Astrocyte of the spinal cord (primary cell): ENCODE data around the gene DPYSL4.

Experiments used
- DNase-seq: peaks from one replicate; pipeline ENCODE4 v3.0.0; 2011; ENCODE audit warnings: low read depth, low spot score
- H3K4me3 ChIP-seq: 2 replicates; pipeline ENCODE4 v1.5.1; 2011; ENCODE audit warnings: low read depth, mild to moderate bottlenecking, low read length, moderate library complexity
- in situ Hi-C: cut with HindIII; loops from 2 replicates; pipeline ENCODE4 v1.10.0; 2017; ENCODE audit warnings: low sequenced_read_pairs
- TF ChIP-seq, protein P1 (sequence below): IDR thresholded peaks from 2 replicates; pipeline ENCODE4 v1.5.1; 2012; ENCODE audit warnings: low read depth, mild to moderate bottlenecking, low read length, inconsistent platforms

DPYSL4 gene

DNA sequence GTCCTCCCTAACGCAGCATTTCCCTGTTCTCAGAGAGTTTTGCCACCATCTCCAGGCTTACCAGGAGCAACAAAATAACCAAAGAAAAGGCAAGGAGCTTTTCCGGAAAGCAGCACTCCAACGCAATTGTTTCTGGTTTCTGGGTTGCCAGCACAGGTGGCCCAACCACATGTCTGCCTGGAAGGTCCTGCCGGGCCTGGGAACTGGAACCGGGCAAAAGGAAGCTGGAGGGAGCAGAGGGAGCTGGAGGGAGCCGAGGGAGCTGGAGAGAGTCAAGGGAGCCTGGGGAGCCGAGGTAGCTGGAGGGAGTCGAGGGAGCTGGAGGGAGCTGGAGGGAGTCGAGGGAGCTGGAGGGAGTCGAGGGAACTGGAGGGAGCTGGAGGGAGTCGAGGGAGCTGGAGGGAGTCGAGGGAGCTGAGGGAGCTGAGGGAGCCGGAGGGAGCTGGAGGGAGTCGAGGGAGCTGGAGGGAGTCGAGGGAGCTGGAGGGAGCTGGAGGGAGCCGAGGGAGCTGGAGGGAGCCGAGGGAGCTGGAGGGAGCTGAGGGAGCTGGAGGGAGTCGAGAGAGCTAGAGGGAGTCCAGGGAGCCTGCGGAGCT is 66.4 kb downstream of the DPYSL4 start:
- no peak overlapping the region for H3K4me3 ChIP-seq
- in situ Hi-C loops: no loop called here
- no peak for DNase-seq
- TF ChIP-seq, protein P1, sequence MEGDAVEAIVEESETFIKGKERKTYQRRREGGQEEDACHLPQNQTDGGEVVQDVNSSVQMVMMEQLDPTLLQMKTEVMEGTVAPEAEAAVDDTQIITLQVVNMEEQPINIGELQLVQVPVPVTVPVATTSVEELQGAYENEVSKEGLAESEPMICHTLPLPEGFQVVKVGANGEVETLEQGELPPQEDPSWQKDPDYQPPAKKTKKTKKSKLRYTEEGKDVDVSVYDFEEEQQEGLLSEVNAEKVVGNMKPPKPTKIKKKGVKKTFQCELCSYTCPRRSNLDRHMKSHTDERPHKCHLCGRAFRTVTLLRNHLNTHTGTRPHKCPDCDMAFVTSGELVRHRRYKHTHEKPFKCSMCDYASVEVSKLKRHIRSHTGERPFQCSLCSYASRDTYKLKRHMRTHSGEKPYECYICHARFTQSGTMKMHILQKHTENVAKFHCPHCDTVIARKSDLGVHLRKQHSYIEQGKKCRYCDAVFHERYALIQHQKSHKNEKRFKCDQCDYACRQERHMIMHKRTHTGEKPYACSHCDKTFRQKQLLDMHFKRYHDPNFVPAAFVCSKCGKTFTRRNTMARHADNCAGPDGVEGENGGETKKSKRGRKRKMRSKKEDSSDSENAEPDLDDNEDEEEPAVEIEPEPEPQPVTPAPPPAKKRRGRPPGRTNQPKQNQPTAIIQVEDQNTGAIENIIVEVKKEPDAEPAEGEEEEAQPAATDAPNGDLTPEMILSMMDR: no peak

DNA sequence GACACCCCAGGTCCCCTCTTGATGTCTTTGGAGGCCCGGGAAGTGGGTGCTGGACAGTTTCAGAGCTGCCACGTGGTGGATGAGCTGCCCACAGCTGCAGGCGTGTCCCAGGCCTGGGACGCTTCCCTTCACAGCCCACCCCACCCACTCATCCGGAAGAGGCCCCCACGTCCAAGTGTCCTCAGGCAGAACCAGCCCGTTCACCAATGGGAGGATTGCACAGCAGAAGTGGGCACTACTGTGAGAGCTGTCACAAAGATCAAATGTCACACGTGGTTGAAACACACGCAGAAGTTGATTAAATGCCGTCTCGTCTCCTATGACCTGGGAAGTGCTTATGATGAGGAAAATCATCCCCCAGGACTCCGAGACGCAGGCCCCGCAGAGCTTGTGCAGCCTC is 68.1 kb downstream of the DPYSL4 start:
- TF ChIP-seq, protein P1: no peak
- in situ Hi-C loops: no loop called here
- no peak overlapping the region for H3K4me3 ChIP-seq
- no peak for DNase-seq
